ENCODE measurements around the gene EED. TPM values are rescaled to one million over a fixed set of nuclear protein-coding genes. Genes with fewer than 3 reads are reported as not detected.
A peak's percentile ranks its signal among the peaks of the same experiment; 100 is the strongest.

The EED gene
- 50.8 and 171 TPM in 2 replicates for total RNA-seq (2011; cell fraction: chromatin; rRNA removed; ENCODE audit: low replicate concordance)
- total RNA-seq (2011; cell fraction: nucleolus; rRNA removed), result 21.7 and 26.6 TPM in 2 replicates
- total RNA-seq (2011; cell fraction: nucleoplasm; rRNA removed), result 72.6 and 106 TPM in 2 replicates
- 33.0 and 34.4 TPM in 2 replicates for total RNA-seq (2014; rRNA removed)
- total RNA-seq (2014; rRNA removed; fragmentation: Illumina TruSeq; extraction: Trizol), result 57.1 and 62.6 TPM in 2 replicates
- 51.5 and 55.1 TPM in 2 replicates for total RNA-seq (2015; rRNA removed; fragmentation: Illumina TruSeq; extraction: Trizol)
- 47.4 and 47.8 TPM in 2 replicates for total RNA-seq (2021)
- polyA plus RNA-seq (2011; rRNA removed), result 61.6 and 99.5 TPM in 2 replicates
- polyA plus RNA-seq (2011; cell fraction: cytosol; rRNA removed), result 16.1 and 24.9 TPM in 2 replicates
- polyA plus RNA-seq (2011; cell fraction: nucleus; rRNA removed), result 39.1 and 51.7 TPM in 2 replicates
- polyA plus RNA-seq (2012), result 32.5 and 74.9 TPM in 2 replicates
- polyA plus RNA-seq (2014; fragmentation: Illumina TruSeq; extraction: Trizol), result 41.9 and 43.1 TPM in 2 replicates
- 100 to 1,000 TPM; 108 to 110 TPM for polyA plus RNA-seq (2014; fragmentation: Nextera tagmentation; extraction: Ambion mirVana)
- 47.3 and 48.0 TPM in 2 replicates for polyA plus RNA-seq (2014; rRNA removed)
- polyA minus RNA-seq (2011; rRNA and poly(A)+ RNA removed), result 67.8 and 85.7 TPM in 2 replicates
- 20.5 and 31.8 TPM in 2 replicates for polyA minus RNA-seq (2011; cell fraction: cytosol; rRNA and poly(A)+ RNA removed)
- 45.6 and 53.3 TPM in 2 replicates for polyA minus RNA-seq (2011; cell fraction: nucleus; rRNA and poly(A)+ RNA removed)
- Bru-seq, nascent RNA, result percentile 93 among the genes with signal in this experiment
- percentile 92 among the genes with signal in this experiment for BruChase-seq, experiment 1, labeled RNA remaining after a 2-hour chase
- BruChase-seq, experiment 2, labeled RNA remaining after a 6-hour chase, result percentile 90 among the genes with signal in this experiment
- long read RNA-seq, experiment 1, transcript EED-201 (12 exons, 2,223 nt), result major isoform, 138 of 537 reads
- long read RNA-seq, experiment 1, transcript EED-203 (13 exons, 1,696 nt), result minor isoform, 19 of 537 reads
- long read RNA-seq, experiment 1, partial matches to known transcripts, result 356 of 537 reads
- long read RNA-seq, experiment 1, other reads (novel, unspliced or antisense), result 22 of 537 reads
- long read RNA-seq, experiment 2, transcript EED-201 (12 exons, 2,223 nt), result major isoform, 38 of 76 reads
- long read RNA-seq, experiment 2, partial matches to known transcripts, result 18 of 76 reads
- long read RNA-seq, experiment 2, other reads (novel, unspliced or antisense), result 8 of 76 reads
- long read RNA-seq, experiment 3, transcript EED-201 (12 exons, 2,223 nt), result major isoform, 45 of 63 reads
- long read RNA-seq, experiment 3, transcript EED-203 (13 exons, 1,696 nt), result minor isoform, 6 of 63 reads
- long read RNA-seq, experiment 3, partial matches to known transcripts, result 3 of 63 reads
- long read RNA-seq, experiment 3, other reads (novel, unspliced or antisense), result 9 of 63 reads

GRCh38 chr11:86244522-86245368, at the start of gene EED:
Gene EED (plus strand): TSS chr11:86244753. CDS start chr11:86245230, 477 bp downstream.
- Histone ChIP-seq H3K9ac (ENCODE audit: insufficient read depth in 1 of 2, low read depth in 2 of 2, low read length in 2 of 2) (peak within 1 kb of the TSS; percentile 95 to 99), H4K20me1 (replicated peaks; ENCODE audit: control insufficient read depth, insufficient read depth, low read length) (peaks cover 15% of the 10 kb centered on the region), H2AFZ (ENCODE audit: low read depth, low read length) (peak within 1 kb of the TSS; percentile 99), H3K4me1 (replicated peaks in 1 of 2; ENCODE audit: control insufficient read depth in 2 of 2, insufficient read depth in 2 of 2, low read length in 2 of 2) (peaks cover 7 to 39% of the 10 kb centered on the region in 2 experiments; a peak in 4 of 5 replicates), H3K4me2 (ENCODE audit: insufficient read depth, low read length) (peak within 1 kb of the TSS; percentile 100), H3K79me2 (ENCODE audit: control insufficient read depth, insufficient read depth, low read length) (peaks cover 48% of the 10 kb centered on the region), H3K9me1 (ENCODE audit: control insufficient read depth, insufficient read depth, low read length) (no peaks in the 10 kb centered on the region), H3K27ac (ENCODE audit: extremely low read depth, low read depth, low read length) (peak within 1 kb of the TSS; percentile 100), H3K4me3 (peak within 1 kb of the TSS; percentile 89), H3K9me3 (replicated peaks; ENCODE audit: control insufficient read depth, insufficient read depth, low read depth, low read length) (no peaks in the 10 kb centered on the region), H3K27me3 (ENCODE audit: control insufficient read depth in 2 of 2, insufficient read depth in 2 of 2, low read length in 2 of 2) (no peaks in the 10 kb centered on the region), H3K36me3 (ENCODE audit: control insufficient read depth, insufficient read depth, low read length) (peaks cover 7% of the 10 kb centered on the region; the same call in 1 of the 3 replicates)
- POLR2A ChIA-PET, result interaction anchor here (0.5 to 2.0 kb wide), 20 partner anchors 9 to 323 kb away, joined by 3 to 7 read pairs (median 4); partner anchors contain the start of gene PICALM
- DNase-seq (ENCODE audit: extremely low read depth in 1 of 4, low spot score in 3 of 4) (peak; percentile 90 to 97 (median 92)), FAIRE-seq (peak; percentile 78), ATAC-seq (peak; percentile 87)
- CTCF ChIA-PET (ENCODE audit: low intra/inter-chr PET ratio), result interaction anchor here (0.7 kb wide), 1 partner anchor 573 kb away, joined by 3 read pairs; no protein-coding TSS in a partner anchor
- BruUV-seq (replicated peaks), result no TSS peak
- intact Hi-C loops (cut with micrococcal nuclease), result loop anchor here (10.0 kb wide), 1 partner anchor 580 kb away; the partner anchor contains the start of gene CREBZF
- under 1% methylated on average over 48 of the region's 64 CpGs for WGBS (ENCODE audit: insufficient coverage, low coverage, missing lambda C conversion rate)
- in situ Hi-C loops (cut with MboI), result no loop called here
- peak; percentile 35; the same call in 1 of the 2 replicates for TF ChIP-seq THAP12 (CRISPR knock-in tag; IDR thresholded peaks at IDR 0.05)
- no peak for TF ChIP-seq RNF219 (CRISPR knock-in tag; IDR thresholded peaks at IDR 0.05)
- TF ChIP-seq HMGN3 (IDR thresholded peaks at IDR 0.05; ENCODE audit: borderline replicate concordance, extremely low read depth, insufficient read length, low read depth, low read length), result peak; percentile 56
- TF ChIP-seq NEUROD1 (IDR thresholded peaks at IDR 0.05; ENCODE audit: borderline replicate concordance, low read depth, low read length, partially characterized antibody), result peak; percentile 91
- TF ChIP-seq GATA2 (CRISPR knock-in tag; IDR thresholded peaks at IDR 0.05), result no peak
- no peak; the same call in 1 of the 2 replicates for TF ChIP-seq ZBTB33 (CRISPR knock-in tag; IDR thresholded peaks at IDR 0.05)
